Liver (tissue), 3 donors: ENCODE results near the gene BLOC1S5.

Source experiments
- EGR1 ChIP-seq, 2 donors: IDR thresholded peaks; 2 replicates each; pipeline ENCODE4 v1.6.1; 2016 to 2018; ENCODE audit warnings: antibody characterized with exemption in 2 of 2, low read depth in 2 of 2
- GABPA ChIP-seq, 2 donors: IDR thresholded peaks in 1 of 2; conservative IDR thresholded peaks in 1 of 2; 2 replicates each; pipeline ENCODE4 v1.6.1; 2016; ENCODE audit warnings: antibody characterized with exemption in 2 of 2, mild to moderate bottlenecking in 1 of 2, moderate library complexity in 1 of 2
- JUND ChIP-seq, 2 donors: IDR thresholded peaks; 2 replicates each; pipeline ENCODE4 v1.6.1; 2016; ENCODE audit warnings: antibody characterized with exemption in 2 of 2
- NR2F2 ChIP-seq: IDR thresholded peaks from 2 replicates; pipeline ENCODE4 v1.6.1; 2016; ENCODE audit warnings: antibody characterized with exemption
- RAD21 ChIP-seq, 2 donors: IDR thresholded peaks; 2 replicates each; pipeline ENCODE4 v1.6.1; 2016; ENCODE audit warnings: antibody characterized with exemption in 2 of 2, mild to moderate bottlenecking in 2 of 2
- RXRA ChIP-seq, 2 donors: IDR thresholded peaks; 2 replicates each; pipeline ENCODE4 v1.6.1; 2017 to 2018; ENCODE audit warnings: antibody characterized with exemption in 2 of 2, mild to moderate bottlenecking in 1 of 2
- SP1 ChIP-seq: IDR thresholded peaks from 2 replicates; pipeline ENCODE4 v1.6.1; 2018; ENCODE audit warnings: antibody characterized with exemption, mild to moderate bottlenecking
- TAF1 ChIP-seq: conservative IDR thresholded peaks from 2 replicates; pipeline ENCODE4 v1.6.1; 2016; ENCODE audit warnings: antibody characterized with exemption, mild to moderate bottlenecking
- YY1 ChIP-seq: IDR thresholded peaks from 2 replicates; pipeline ENCODE4 v1.6.1; 2016; ENCODE audit warnings: antibody characterized with exemption, mild to moderate bottlenecking
- TF ChIP-seq, protein P1 (sequence below): fragments of 150-350 bp; IDR thresholded peaks from 2 replicates; pipeline ENCODE4 v1.5.1; 2017; ENCODE audit warnings: improper control_type of control experiment, low read depth, low read length; ENCODE audit not compliant: missing input control
- TF ChIP-seq, protein P2 (sequence below): IDR thresholded peaks from 2 replicates; pipeline ENCODE4 v1.6.1; 2016; ENCODE audit warnings: antibody characterized with exemption, mild to moderate bottlenecking
- TF ChIP-seq, protein P3 (sequence below): IDR thresholded peaks from 2 replicates; pipeline ENCODE4 v1.6.1; 2016; ENCODE audit warnings: antibody characterized with exemption
- TF ChIP-seq, protein P4 (sequence below): IDR thresholded peaks from 2 replicates; pipeline ENCODE4 v1.6.1; 2016; ENCODE audit warnings: antibody characterized with exemption
- donor health status: healthy.
- donor health status: healthy.

DNA sequence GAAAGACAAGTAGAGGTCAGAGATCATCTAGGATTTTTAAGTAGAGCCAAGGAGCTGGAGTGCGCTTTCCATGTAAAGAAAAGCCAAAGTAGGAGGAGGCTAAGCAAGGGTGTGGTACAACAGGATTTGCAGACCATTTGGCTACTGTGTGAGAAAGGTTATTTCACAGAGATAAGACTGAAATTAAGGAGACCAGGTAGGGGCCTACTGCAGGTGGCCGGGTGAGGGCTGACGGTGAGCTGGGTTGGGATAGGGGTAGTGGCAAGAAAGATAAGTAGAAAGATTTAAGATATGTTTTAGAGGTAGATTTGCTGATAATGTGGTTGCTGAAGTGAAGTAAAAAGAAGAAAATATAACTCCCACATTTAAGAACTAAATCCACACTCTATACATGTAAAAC is 3.8 kb downstream of the BLOC1S5 start:
- TF ChIP-seq, protein P1, sequence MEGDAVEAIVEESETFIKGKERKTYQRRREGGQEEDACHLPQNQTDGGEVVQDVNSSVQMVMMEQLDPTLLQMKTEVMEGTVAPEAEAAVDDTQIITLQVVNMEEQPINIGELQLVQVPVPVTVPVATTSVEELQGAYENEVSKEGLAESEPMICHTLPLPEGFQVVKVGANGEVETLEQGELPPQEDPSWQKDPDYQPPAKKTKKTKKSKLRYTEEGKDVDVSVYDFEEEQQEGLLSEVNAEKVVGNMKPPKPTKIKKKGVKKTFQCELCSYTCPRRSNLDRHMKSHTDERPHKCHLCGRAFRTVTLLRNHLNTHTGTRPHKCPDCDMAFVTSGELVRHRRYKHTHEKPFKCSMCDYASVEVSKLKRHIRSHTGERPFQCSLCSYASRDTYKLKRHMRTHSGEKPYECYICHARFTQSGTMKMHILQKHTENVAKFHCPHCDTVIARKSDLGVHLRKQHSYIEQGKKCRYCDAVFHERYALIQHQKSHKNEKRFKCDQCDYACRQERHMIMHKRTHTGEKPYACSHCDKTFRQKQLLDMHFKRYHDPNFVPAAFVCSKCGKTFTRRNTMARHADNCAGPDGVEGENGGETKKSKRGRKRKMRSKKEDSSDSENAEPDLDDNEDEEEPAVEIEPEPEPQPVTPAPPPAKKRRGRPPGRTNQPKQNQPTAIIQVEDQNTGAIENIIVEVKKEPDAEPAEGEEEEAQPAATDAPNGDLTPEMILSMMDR, result no peak
- TF ChIP-seq, protein P2, sequence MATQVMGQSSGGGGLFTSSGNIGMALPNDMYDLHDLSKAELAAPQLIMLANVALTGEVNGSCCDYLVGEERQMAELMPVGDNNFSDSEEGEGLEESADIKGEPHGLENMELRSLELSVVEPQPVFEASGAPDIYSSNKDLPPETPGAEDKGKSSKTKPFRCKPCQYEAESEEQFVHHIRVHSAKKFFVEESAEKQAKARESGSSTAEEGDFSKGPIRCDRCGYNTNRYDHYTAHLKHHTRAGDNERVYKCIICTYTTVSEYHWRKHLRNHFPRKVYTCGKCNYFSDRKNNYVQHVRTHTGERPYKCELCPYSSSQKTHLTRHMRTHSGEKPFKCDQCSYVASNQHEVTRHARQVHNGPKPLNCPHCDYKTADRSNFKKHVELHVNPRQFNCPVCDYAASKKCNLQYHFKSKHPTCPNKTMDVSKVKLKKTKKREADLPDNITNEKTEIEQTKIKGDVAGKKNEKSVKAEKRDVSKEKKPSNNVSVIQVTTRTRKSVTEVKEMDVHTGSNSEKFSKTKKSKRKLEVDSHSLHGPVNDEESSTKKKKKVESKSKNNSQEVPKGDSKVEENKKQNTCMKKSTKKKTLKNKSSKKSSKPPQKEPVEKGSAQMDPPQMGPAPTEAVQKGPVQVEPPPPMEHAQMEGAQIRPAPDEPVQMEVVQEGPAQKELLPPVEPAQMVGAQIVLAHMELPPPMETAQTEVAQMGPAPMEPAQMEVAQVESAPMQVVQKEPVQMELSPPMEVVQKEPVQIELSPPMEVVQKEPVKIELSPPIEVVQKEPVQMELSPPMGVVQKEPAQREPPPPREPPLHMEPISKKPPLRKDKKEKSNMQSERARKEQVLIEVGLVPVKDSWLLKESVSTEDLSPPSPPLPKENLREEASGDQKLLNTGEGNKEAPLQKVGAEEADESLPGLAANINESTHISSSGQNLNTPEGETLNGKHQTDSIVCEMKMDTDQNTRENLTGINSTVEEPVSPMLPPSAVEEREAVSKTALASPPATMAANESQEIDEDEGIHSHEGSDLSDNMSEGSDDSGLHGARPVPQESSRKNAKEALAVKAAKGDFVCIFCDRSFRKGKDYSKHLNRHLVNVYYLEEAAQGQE, result no peak
- TF ChIP-seq YY1 (no peak), EGR1 (IDR thresholded peaks at IDR 0.05; ENCODE audit: low read depth in 2 of 2) (no peak), SP1 (no peak), NR2F2 (no peak), RAD21 (IDR thresholded peaks at IDR 0.05) (no peak), GABPA (IDR thresholded peaks at IDR 0.05 in 1 of 2, conservative IDR thresholded peaks at IDR 0.05 in 1 of 2) (no peak), TAF1 (no peak), RXRA (IDR thresholded peaks at IDR 0.05) (no peak), JUND (IDR thresholded peaks at IDR 0.05) (no peak)
- TF ChIP-seq, protein P3, sequence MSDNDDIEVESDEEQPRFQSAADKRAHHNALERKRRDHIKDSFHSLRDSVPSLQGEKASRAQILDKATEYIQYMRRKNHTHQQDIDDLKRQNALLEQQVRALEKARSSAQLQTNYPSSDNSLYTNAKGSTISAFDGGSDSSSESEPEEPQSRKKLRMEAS, result no peak
- TF ChIP-seq, protein P4, sequence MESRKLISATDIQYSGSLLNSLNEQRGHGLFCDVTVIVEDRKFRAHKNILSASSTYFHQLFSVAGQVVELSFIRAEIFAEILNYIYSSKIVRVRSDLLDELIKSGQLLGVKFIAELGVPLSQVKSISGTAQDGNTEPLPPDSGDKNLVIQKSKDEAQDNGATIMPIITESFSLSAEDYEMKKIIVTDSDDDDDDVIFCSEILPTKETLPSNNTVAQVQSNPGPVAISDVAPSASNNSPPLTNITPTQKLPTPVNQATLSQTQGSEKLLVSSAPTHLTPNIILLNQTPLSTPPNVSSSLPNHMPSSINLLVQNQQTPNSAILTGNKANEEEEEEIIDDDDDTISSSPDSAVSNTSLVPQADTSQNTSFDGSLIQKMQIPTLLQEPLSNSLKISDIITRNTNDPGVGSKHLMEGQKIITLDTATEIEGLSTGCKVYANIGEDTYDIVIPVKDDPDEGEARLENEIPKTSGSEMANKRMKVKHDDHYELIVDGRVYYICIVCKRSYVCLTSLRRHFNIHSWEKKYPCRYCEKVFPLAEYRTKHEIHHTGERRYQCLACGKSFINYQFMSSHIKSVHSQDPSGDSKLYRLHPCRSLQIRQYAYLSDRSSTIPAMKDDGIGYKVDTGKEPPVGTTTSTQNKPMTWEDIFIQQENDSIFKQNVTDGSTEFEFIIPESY, result no peak
